ENCODE data around the gene ANO7. TPM values are rescaled to one million over a fixed set of nuclear protein-coding genes. Genes with fewer than 3 reads are reported as not detected.

Gene ANO7
- total RNA-seq, 2 experiments from 2014 or later = 0.14 to 0.25 TPM

- intact Hi-C loops (cut with DNase I, micrococcal nuclease) = no loop called here
- ChIA-PET POLR2A (no interaction called here), CTCF (no interaction called here)
- Mint-ChIP-seq H3K4me1 (ENCODE audit: low read depth) (no peaks in the 10 kb centered on the region), H3K27me3 (no peaks in the 10 kb centered on the region), H3K9me3 (no peaks in the 10 kb centered on the region), H3K4me3 (no peak overlapping the region), H3K27ac (no peak overlapping the region), H3K36me3 (ENCODE audit: low read depth) (no peaks in the 10 kb centered on the region)
- no peaks in the 10 kb centered on the region for H3K27me3 ChIP-seq (ENCODE audit: control insufficient read depth in 1 of 2, insufficient read depth in 2 of 2, low read length in 2 of 2)
- no peak for ATAC-seq (ENCODE audit: poor library complexity)
- no peaks in the 10 kb centered on the region for H3K9me3 ChIP-seq (ENCODE audit: control insufficient read depth in 1 of 2, insufficient read depth in 1 of 2, low read length in 2 of 2)
- H3K27ac ChIP-seq (ENCODE audit: low read depth in 1 of 2, low read length in 2 of 2) = no peak overlapping the region
- TF ChIP-seq, protein P1, sequence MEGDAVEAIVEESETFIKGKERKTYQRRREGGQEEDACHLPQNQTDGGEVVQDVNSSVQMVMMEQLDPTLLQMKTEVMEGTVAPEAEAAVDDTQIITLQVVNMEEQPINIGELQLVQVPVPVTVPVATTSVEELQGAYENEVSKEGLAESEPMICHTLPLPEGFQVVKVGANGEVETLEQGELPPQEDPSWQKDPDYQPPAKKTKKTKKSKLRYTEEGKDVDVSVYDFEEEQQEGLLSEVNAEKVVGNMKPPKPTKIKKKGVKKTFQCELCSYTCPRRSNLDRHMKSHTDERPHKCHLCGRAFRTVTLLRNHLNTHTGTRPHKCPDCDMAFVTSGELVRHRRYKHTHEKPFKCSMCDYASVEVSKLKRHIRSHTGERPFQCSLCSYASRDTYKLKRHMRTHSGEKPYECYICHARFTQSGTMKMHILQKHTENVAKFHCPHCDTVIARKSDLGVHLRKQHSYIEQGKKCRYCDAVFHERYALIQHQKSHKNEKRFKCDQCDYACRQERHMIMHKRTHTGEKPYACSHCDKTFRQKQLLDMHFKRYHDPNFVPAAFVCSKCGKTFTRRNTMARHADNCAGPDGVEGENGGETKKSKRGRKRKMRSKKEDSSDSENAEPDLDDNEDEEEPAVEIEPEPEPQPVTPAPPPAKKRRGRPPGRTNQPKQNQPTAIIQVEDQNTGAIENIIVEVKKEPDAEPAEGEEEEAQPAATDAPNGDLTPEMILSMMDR (IDR thresholded peaks at IDR 0.05) = no peak
- H3K36me3 ChIP-seq (ENCODE audit: insufficient read depth, low read length) = no peaks in the 10 kb centered on the region
- H3K4me1 ChIP-seq (ENCODE audit: insufficient read depth, low read length) = no peaks in the 10 kb centered on the region
- DNase-seq = no peak
- no peak overlapping the region for H3K4me3 ChIP-seq (ENCODE audit: low read length)
These were observed 16.0 kb downstream of the ANO7 start for GRCh38 chr2:241204490-241204889.

DNA sequence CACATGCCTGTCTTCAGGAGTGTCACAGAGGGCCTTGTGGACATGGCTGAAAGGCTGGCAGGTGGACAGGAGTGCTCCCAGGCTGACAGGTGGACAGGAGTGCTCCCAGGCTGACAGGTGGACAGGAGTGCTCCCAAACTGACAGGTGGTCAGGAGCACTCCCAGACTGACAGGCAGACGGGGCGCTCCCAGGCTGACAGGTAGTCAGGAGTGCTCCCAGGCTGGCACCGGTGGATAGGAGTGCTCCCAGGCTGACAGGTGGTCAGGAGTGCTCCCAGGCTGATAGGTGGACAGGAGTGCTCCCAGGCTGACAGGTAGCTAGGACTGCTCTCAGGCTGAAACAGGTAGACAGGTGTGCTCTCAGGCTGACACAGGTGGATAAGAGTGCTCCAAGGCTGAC, 16.6 kb downstream of the ANO7 start:
- H3K36me3 Mint-ChIP-seq (ENCODE audit: low read depth) = no peaks in the 10 kb centered on the region
- no peak overlapping the region for H3K27ac Mint-ChIP-seq

GRCh38 chr2:241207151-241207550, 18.7 kb downstream of the ANO7 start:
- no peaks in the 10 kb centered on the region for H3K36me3 Mint-ChIP-seq (ENCODE audit: low read depth)
- POLR2A ChIA-PET = interaction anchor here (0.6 kb wide), 1 partner anchor 22 kb away, joined by 3 read pairs; no protein-coding TSS in a partner anchor

More for the DNA sequence above, 16.6 kb downstream of the ANO7 start:
- no peak overlapping the region for H3K27ac ChIP-seq (ENCODE audit: low read depth in 1 of 2, low read length in 2 of 2)
- Mint-ChIP-seq H3K9me3 (no peaks in the 10 kb centered on the region), H3K4me3 (no peak overlapping the region), H3K4me1 (ENCODE audit: low read depth) (no peaks in the 10 kb centered on the region), H3K27me3 (no peaks in the 10 kb centered on the region)
- ATAC-seq (ENCODE audit: poor library complexity) (no peak), DNase-seq (no peak)
- no peaks in the 10 kb centered on the region for H3K27me3 ChIP-seq (ENCODE audit: control insufficient read depth in 1 of 2, insufficient read depth in 2 of 2, low read length in 2 of 2)
- no peaks in the 10 kb centered on the region for H3K36me3 ChIP-seq (ENCODE audit: insufficient read depth, low read length)
- ChIA-PET POLR2A (no interaction called here), CTCF (no interaction called here)
- H3K4me3 ChIP-seq (ENCODE audit: low read length) = no peak overlapping the region
- no peaks in the 10 kb centered on the region for H3K4me1 ChIP-seq (ENCODE audit: insufficient read depth, low read length)
- intact Hi-C loops (cut with DNase I, micrococcal nuclease) = no loop called here
- TF ChIP-seq, protein P1 (IDR thresholded peaks at IDR 0.05) = no peak
- H3K9me3 ChIP-seq (ENCODE audit: control insufficient read depth in 1 of 2, insufficient read depth in 1 of 2, low read length in 2 of 2) = no peaks in the 10 kb centered on the region

More at GRCh38 chr2:241207151-241207550, 18.7 kb downstream of the ANO7 start:
- Histone ChIP-seq H3K4me1 (ENCODE audit: insufficient read depth, low read length) (no peaks in the 10 kb centered on the region), H3K36me3 (ENCODE audit: insufficient read depth, low read length) (no peaks in the 10 kb centered on the region), H3K27me3 (ENCODE audit: control insufficient read depth in 1 of 2, insufficient read depth in 2 of 2, low read length in 2 of 2) (no peaks in the 10 kb centered on the region), H3K4me3 (ENCODE audit: low read length) (no peak overlapping the region), H3K9me3 (ENCODE audit: control insufficient read depth in 1 of 2, insufficient read depth in 1 of 2, low read length in 2 of 2) (no peaks in the 10 kb centered on the region), H3K27ac (ENCODE audit: low read depth in 1 of 2, low read length in 2 of 2) (no peak overlapping the region)
- ATAC-seq (ENCODE audit: poor library complexity) = no peak
- Mint-ChIP-seq H3K27ac (no peak overlapping the region), H3K4me1 (ENCODE audit: low read depth) (no peaks in the 10 kb centered on the region), H3K4me3 (no peak overlapping the region), H3K27me3 (no peaks in the 10 kb centered on the region), H3K9me3 (no peaks in the 10 kb centered on the region)
- TF ChIP-seq, protein P1 (IDR thresholded peaks at IDR 0.05) = no peak
- intact Hi-C loops (cut with DNase I, micrococcal nuclease) = no loop called here
- no peak for DNase-seq
- CTCF ChIA-PET = no interaction called here

Measured in CD4-positive, alpha-beta T cell (primary cell).